ENCODE results near the gene DNASE2.

DNASE2 gene

DNA sequence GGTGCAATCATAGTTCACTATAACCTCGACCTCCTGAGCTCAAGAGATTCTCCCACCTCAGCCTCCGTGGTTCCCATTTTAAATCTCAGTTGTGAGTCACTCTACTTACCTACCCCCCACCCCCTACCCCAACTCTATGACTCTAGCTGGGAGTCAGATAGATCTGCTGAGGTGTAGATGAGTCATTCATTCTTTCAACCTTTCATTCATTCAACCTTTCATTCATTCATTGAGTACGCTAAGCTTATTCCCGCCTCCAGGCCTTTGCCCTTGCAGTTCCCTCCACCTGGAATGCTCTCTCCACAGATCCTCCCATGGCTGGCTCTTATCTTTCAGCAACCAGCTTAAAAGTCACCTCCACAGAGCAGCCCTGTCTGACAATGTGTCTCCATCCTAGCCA, 44.0 kb downstream of the DNASE2 start:
- TF ChIP-seq, protein P1, sequence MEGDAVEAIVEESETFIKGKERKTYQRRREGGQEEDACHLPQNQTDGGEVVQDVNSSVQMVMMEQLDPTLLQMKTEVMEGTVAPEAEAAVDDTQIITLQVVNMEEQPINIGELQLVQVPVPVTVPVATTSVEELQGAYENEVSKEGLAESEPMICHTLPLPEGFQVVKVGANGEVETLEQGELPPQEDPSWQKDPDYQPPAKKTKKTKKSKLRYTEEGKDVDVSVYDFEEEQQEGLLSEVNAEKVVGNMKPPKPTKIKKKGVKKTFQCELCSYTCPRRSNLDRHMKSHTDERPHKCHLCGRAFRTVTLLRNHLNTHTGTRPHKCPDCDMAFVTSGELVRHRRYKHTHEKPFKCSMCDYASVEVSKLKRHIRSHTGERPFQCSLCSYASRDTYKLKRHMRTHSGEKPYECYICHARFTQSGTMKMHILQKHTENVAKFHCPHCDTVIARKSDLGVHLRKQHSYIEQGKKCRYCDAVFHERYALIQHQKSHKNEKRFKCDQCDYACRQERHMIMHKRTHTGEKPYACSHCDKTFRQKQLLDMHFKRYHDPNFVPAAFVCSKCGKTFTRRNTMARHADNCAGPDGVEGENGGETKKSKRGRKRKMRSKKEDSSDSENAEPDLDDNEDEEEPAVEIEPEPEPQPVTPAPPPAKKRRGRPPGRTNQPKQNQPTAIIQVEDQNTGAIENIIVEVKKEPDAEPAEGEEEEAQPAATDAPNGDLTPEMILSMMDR (IDR thresholded peaks at IDR 0.05; ENCODE audit: low read depth, low read length): no peak
- TF ChIP-seq EZH2phosphoT487 (IDR thresholded peaks at IDR 0.05; ENCODE audit: low read depth): no peak
- H3K9ac ChIP-seq (ENCODE audit: low read length): no peak overlapping the region
- peaks cover 12% of the 10 kb centered on the region for H3K27me3 ChIP-seq (ENCODE audit: low read depth, low read length)
- H3K27ac ChIP-seq (ENCODE audit: low read length): no peak overlapping the region
- no peak overlapping the region for H3K4me3 ChIP-seq (ENCODE audit: low read length)
- H4K20me1 ChIP-seq (ENCODE audit: insufficient read depth, low read length): 0 out of 2 replicates have a peak, but pooled peaks cover 6% of the 10 kb centered on the region
- peaks cover 8% of the 10 kb centered on the region for H3K36me3 ChIP-seq (replicated peaks; ENCODE audit: low read depth, low read length)
- H3K9me3 ChIP-seq (ENCODE audit: insufficient read depth, low read length): no peaks in the 10 kb centered on the region
- no peak overlapping the region for H3K4me2 ChIP-seq (ENCODE audit: low read length)
- peaks cover 3% of the 10 kb centered on the region; the same call in 1 of the 2 replicates for H3K79me2 ChIP-seq (ENCODE audit: low read length)
- H2AFZ ChIP-seq (ENCODE audit: low read depth, low read length): no peak overlapping the region
- H3K4me1 ChIP-seq (ENCODE audit: low read length): peaks cover 27% of the 10 kb centered on the region

DNA sequence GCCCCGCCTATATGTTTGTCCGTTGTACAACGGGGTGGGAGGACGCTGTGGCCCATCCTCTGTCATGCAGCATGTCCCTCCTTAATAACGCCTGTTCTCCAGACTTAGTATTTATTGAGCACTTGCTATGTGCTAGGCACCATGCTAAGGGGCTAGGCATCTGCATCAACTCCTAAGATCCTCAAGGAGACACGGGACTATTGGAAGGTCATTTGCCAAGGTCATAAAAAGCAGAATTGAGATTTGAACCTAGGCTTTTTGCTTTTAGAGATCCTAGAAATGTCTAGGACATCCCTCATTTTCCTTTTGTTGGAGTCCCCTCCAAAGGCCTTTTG, 44.8 kb downstream of the DNASE2 start:
- Histone ChIP-seq H3K36me3 (replicated peaks; ENCODE audit: low read depth, low read length) (peaks cover 8% of the 10 kb centered on the region), H4K20me1 (ENCODE audit: insufficient read depth, low read length) (0 out of 2 replicates have a peak, but pooled peaks cover 6% of the 10 kb centered on the region), H3K79me2 (ENCODE audit: low read length) (peaks cover 3% of the 10 kb centered on the region; the same call in 1 of the 2 replicates), H3K4me3 (ENCODE audit: low read length) (no peak overlapping the region), H3K4me1 (ENCODE audit: low read length) (peaks cover 27% of the 10 kb centered on the region), H3K4me2 (ENCODE audit: low read length) (no peak overlapping the region), H2AFZ (ENCODE audit: low read depth, low read length) (no peak overlapping the region), H3K9me3 (ENCODE audit: insufficient read depth, low read length) (no peaks in the 10 kb centered on the region), H3K27me3 (ENCODE audit: low read depth, low read length) (peaks cover 20% of the 10 kb centered on the region), H3K27ac (ENCODE audit: low read length) (no peak overlapping the region), H3K9ac (ENCODE audit: low read length) (no peak overlapping the region)
- TF ChIP-seq, protein P1 (IDR thresholded peaks at IDR 0.05; ENCODE audit: low read depth, low read length): no peak
- no peak for TF ChIP-seq EZH2phosphoT487 (IDR thresholded peaks at IDR 0.05; ENCODE audit: low read depth)

DNA sequence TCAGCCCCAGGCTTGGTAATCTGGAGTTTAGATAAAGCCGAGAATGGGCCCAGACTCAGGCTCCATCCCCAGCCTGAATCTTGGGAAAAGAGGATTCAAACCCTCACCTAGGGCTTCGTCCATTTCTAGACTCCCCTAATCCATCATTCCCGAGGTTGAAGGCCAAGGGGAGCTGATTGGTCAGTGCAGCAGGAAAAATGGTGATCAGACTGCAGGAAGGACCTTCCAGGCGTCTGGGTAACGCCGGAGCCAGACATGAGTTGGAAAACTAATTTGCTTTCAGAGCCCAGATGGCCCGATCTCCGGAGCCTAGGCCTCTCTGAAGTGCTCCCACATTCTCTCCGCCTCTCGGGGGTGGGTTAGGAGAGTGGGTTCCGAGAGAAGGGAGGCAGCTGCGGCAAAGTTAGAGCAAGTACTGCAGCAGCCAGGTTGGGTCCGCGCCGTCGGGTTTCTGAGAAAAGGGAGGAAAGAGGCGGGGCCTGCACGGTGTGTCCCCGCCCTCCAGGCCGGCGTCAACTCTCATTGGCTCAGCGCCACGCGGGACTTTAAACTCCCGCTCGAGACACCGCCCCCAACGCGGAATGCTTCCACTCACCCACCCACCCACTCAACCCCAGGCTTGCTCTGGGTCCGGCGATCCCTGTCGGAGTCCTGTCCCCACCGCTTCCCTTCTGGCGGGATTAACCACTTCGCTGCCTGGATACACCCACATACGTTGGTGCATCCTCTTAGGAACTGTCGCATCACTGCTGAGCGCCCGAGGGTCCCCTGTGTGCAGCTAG, 46.1 kb downstream of the DNASE2 start:
- H3K79me2 ChIP-seq (ENCODE audit: low read length): peaks cover 3% of the 10 kb centered on the region; the same call in 1 of the 2 replicates
- H3K4me3 ChIP-seq (ENCODE audit: low read length): no peak overlapping the region
- no peaks in the 10 kb centered on the region for H3K9me3 ChIP-seq (ENCODE audit: insufficient read depth, low read length)
- H3K4me2 ChIP-seq (ENCODE audit: low read length): no peak overlapping the region
- 0 out of 2 replicates have a peak, but pooled peaks cover 1% of the 10 kb centered on the region for H4K20me1 ChIP-seq (ENCODE audit: insufficient read depth, low read length)
- H3K27ac ChIP-seq (ENCODE audit: low read length): no peak overlapping the region
- no peak overlapping the region for H3K9ac ChIP-seq (ENCODE audit: low read length)
- peaks cover 1% of the 10 kb centered on the region for H3K36me3 ChIP-seq (replicated peaks; ENCODE audit: low read depth, low read length)
- no peak overlapping the region for H2AFZ ChIP-seq (ENCODE audit: low read depth, low read length)
- TF ChIP-seq EZH2phosphoT487 (IDR thresholded peaks at IDR 0.05; ENCODE audit: low read depth): no peak
- TF ChIP-seq, protein P1 (IDR thresholded peaks at IDR 0.05; ENCODE audit: low read depth, low read length): no peak
- peaks cover 27% of the 10 kb centered on the region for H3K4me1 ChIP-seq (ENCODE audit: low read length)
- peaks cover 21% of the 10 kb centered on the region for H3K27me3 ChIP-seq (ENCODE audit: low read depth, low read length)

DNA sequence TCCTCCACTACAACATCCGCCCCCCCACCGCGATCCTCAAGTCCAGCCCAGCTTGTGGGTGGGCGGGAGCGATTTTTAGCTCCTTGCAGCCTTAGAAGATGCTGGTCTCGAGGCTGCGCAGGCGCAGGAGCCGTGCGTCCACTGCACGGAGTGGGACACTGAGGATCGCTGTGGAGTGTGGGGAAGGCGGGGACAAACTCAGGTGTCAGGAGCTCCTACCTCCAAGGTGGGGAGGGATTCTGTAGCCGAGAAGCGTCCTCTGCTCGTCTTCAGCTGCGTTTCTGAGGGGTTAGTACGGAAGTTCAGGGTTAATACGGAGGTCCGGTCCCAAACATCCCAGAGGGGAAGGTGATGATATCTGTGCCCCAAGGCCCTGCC, 46.7 kb downstream of the DNASE2 start, which contains the start of gene RTBDN:
TSS of gene RTBDN (minus strand) at position 14 of the 378 bp plus-strand sequence. CDS start 4,600 bp downstream, outside the sequence.
- peak within 1 kb of the TSS; percentile 90 for H3K4me3 ChIP-seq (ENCODE audit: low read length)
- H3K79me2 ChIP-seq (ENCODE audit: low read length): peaks cover 3% of the 10 kb centered on the region; the same call in 1 of the 2 replicates
- H3K27me3 ChIP-seq (ENCODE audit: low read depth, low read length): peaks cover 21% of the 10 kb centered on the region
- H2AFZ ChIP-seq (ENCODE audit: low read depth, low read length): peak within 1 kb of the TSS; percentile 91; the same call in 1 of the 2 replicates
- H4K20me1 ChIP-seq (ENCODE audit: insufficient read depth, low read length): no peaks in the 10 kb centered on the region
- H3K9ac ChIP-seq (ENCODE audit: low read length): peak within 1 kb of the TSS; percentile 69
- TF ChIP-seq EZH2phosphoT487 (IDR thresholded peaks at IDR 0.05; ENCODE audit: low read depth): no peak
- TF ChIP-seq, protein P1 (IDR thresholded peaks at IDR 0.05; ENCODE audit: low read depth, low read length): no peak
- H3K27ac ChIP-seq (ENCODE audit: low read length): no peak within 1 kb of the TSS
- peak within 1 kb of the TSS; percentile 86 for H3K4me2 ChIP-seq (ENCODE audit: low read length)
- H3K4me1 ChIP-seq (ENCODE audit: low read length): peaks cover 27% of the 10 kb centered on the region
- H3K36me3 ChIP-seq (replicated peaks; ENCODE audit: low read depth, low read length): no peaks in the 10 kb centered on the region
- no peaks in the 10 kb centered on the region for H3K9me3 ChIP-seq (ENCODE audit: insufficient read depth, low read length)

Measured in OCI-LY3 (cell line).